Measurements from ENCODE around the gene SQOR. TPM values are rescaled to one million over a fixed set of nuclear protein-coding genes. Genes with fewer than 3 reads are reported as not detected.

The SQOR gene
- total and polyA plus RNA-seq, 3 donors from 2014 or later: 8.1 to 18.2 (median 9.1) TPM

DNA sequence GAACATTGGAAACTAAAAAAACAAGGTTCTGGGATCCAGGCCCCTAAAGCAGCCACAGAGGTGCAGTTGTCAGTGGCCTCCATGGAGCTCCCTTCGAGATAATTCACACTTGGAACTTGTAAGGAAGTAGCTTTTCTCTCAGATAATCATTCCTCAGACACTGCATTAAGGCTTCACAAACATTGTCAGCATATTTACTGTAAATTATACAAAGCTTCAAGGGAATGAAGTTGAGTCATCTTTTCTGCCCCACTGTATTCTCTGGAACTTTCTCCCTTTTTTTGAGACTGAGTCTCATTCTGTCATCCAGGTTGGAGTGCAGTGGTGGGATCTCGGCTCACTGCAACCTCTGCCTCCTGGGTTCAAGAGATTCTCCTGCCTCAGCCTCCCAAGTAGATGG lies 40.5 kb upstream of the SQOR start:
- DNase-seq: no peak
- H3K27me3 ChIP-seq: no peaks in the 10 kb centered on the region
- H3K4me1 ChIP-seq: peaks cover 5% of the 10 kb centered on the region
- TF ChIP-seq, protein P1, sequence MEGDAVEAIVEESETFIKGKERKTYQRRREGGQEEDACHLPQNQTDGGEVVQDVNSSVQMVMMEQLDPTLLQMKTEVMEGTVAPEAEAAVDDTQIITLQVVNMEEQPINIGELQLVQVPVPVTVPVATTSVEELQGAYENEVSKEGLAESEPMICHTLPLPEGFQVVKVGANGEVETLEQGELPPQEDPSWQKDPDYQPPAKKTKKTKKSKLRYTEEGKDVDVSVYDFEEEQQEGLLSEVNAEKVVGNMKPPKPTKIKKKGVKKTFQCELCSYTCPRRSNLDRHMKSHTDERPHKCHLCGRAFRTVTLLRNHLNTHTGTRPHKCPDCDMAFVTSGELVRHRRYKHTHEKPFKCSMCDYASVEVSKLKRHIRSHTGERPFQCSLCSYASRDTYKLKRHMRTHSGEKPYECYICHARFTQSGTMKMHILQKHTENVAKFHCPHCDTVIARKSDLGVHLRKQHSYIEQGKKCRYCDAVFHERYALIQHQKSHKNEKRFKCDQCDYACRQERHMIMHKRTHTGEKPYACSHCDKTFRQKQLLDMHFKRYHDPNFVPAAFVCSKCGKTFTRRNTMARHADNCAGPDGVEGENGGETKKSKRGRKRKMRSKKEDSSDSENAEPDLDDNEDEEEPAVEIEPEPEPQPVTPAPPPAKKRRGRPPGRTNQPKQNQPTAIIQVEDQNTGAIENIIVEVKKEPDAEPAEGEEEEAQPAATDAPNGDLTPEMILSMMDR (IDR thresholded peaks at IDR 0.05): no peak
- TF ChIP-seq POLR2A (IDR thresholded peaks at IDR 0.05): no peak
- intact Hi-C loops (cut with DNase I; ENCODE audit: low total_unique reads): no loop called here
- no peak overlapping the region for H3K27ac ChIP-seq
- no peaks in the 10 kb centered on the region for H3K9me3 ChIP-seq
- H3K36me3 ChIP-seq (ENCODE audit: low read depth, missing control alignments): no peaks in the 10 kb centered on the region
- H3K4me3 ChIP-seq: no peak overlapping the region
- WGBS, 2 donors: 78 to 86% methylated on average over 2 of the region's 2 CpGs

DNA sequence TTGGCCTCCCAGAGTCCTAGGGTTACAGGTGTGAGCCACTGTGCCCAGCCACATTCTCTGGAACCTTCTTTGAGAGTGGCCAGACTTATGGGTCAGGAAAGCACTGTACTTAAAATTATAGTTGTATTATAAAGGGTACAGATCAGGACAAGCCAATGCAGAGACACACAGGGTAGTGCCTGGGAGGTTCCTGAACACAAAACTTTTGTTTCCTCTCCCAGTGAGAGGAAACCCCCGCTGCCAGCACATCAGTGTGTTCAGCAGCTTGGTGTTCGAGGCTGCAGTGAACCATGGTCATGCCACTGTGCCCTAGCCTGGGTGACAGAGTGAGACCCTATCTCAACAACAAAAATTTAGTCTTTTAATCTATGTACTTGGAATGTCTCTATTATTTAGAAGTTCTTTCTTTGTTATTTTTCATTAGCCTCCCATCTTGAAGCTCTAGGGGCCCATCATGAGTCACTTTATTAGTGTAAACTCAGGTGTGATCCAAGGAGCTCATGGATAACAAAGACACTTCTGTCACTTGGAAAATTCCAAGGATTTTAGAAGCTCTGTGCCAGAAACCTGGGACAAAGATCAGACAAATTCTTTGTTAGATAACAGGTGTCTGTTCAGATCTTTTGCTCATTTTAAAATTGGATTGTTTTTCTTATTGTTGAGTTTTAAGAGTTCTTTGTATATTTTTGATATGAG lies 39.8 kb upstream of the SQOR start:
- H3K27ac ChIP-seq: no peak overlapping the region
- H3K4me3 ChIP-seq: no peak overlapping the region
- TF ChIP-seq POLR2A (IDR thresholded peaks at IDR 0.05): no peak
- TF ChIP-seq, protein P1 (IDR thresholded peaks at IDR 0.05): no peak
- intact Hi-C loops (cut with DNase I; ENCODE audit: low total_unique reads): no loop called here
- no peaks in the 10 kb centered on the region for H3K9me3 ChIP-seq
- no peaks in the 10 kb centered on the region for H3K36me3 ChIP-seq (ENCODE audit: low read depth, missing control alignments)
- WGBS, 2 donors: 96 to 97% methylated on average over 2 of the region's 2 CpGs
- no peak for DNase-seq
- peaks cover 3% of the 10 kb centered on the region for H3K4me1 ChIP-seq
- no peaks in the 10 kb centered on the region for H3K27me3 ChIP-seq

DNA sequence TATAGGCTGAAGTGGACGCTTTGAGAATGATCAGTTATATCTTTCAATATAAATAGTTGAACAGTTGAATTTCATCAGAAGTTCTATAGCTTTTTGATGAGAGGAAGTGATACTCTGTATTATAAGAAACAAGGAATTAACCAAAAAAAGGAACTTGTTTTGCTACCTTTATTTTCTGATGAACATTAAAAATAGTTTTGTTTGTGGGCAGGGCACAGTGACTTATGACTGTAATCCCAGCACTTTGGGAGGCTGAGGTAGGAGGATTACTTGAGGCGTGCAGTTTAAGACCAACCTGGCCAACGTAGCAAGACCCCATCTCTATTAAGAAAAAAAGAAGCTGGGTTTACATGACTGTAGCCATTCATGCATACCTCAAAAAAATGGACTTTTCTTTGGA lies 30.9 kb upstream of the SQOR start:
- intact Hi-C loops (cut with DNase I; ENCODE audit: low total_unique reads): no loop called here
- 81 to 87% methylated on average over 3 of the region's 3 CpGs for WGBS, 2 donors
- no peak for DNase-seq

DNA sequence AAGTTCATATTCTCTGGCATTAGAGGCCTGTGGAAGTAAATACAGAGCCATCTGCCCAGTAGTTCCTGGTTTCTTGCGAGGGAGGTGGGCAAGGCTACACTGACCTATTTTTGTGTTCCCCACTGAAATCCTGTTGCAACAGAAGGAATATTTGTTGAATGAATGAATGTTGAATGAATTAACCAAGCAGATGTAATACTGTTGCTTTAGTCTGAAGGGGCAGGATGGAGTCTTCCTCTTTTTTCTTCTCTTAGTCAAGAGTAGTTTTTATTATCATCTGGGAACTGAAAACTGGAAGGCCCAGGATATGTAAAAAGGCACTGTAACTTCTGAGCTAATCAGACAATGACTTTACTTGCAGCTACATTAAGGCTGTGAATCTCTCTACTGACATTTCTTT lies 30.5 kb upstream of the SQOR start:
- no peak for DNase-seq
- TF ChIP-seq, protein P1 (IDR thresholded peaks at IDR 0.05): no peak
- TF ChIP-seq POLR2A (IDR thresholded peaks at IDR 0.05): no peak
- H3K4me1 ChIP-seq: no peaks in the 10 kb centered on the region
- no peak overlapping the region for H3K4me3 ChIP-seq
- H3K9me3 ChIP-seq: no peaks in the 10 kb centered on the region
- WGBS, 2 donors: 42 to 57% methylated on average over 1 of the region's 1 CpG
- H3K27me3 ChIP-seq: no peaks in the 10 kb centered on the region
- no peak overlapping the region for H3K27ac ChIP-seq
- intact Hi-C loops (cut with DNase I; ENCODE audit: low total_unique reads): no loop called here
- no peaks in the 10 kb centered on the region for H3K36me3 ChIP-seq (ENCODE audit: low read depth, missing control alignments)

More for the DNA sequence above, 30.9 kb upstream of the SQOR start:
- no peaks in the 10 kb centered on the region for H3K4me1 ChIP-seq
- no peaks in the 10 kb centered on the region for H3K27me3 ChIP-seq
- no peaks in the 10 kb centered on the region for H3K36me3 ChIP-seq (ENCODE audit: low read depth, missing control alignments)
- no peak overlapping the region for H3K4me3 ChIP-seq
- H3K27ac ChIP-seq: no peak overlapping the region
- TF ChIP-seq POLR2A (IDR thresholded peaks at IDR 0.05): no peak
- TF ChIP-seq, protein P1 (IDR thresholded peaks at IDR 0.05): no peak
- no peaks in the 10 kb centered on the region for H3K9me3 ChIP-seq

DNA sequence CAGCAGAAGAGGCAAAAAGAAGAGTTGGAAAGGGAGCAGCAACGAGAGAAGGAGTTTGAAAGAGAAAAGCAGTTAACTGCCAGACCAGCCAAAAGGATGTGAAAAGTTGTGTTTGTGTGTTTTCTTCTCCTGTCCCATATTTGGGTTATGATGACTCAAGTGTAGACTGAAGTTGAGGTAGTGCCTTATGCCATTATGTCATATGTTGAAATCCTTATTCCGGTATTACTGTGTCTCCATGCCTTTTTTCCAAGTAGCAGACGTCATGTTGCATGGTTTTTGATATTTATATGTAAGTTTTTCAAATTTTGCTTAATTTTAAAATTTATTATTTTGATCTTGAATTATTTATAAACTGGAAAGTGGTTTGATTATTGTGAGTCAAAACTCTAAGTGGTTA lies 28.4 kb upstream of the SQOR start:
- H3K27ac ChIP-seq: no peak overlapping the region
- H3K9me3 ChIP-seq: no peaks in the 10 kb centered on the region
- no peaks in the 10 kb centered on the region for H3K36me3 ChIP-seq (ENCODE audit: low read depth, missing control alignments)
- H3K27me3 ChIP-seq: no peaks in the 10 kb centered on the region
- no peak overlapping the region for H3K4me3 ChIP-seq
- WGBS, 2 donors: 83 to 86% methylated on average over 3 of the region's 3 CpGs
- DNase-seq: no peak
- intact Hi-C loops (cut with DNase I; ENCODE audit: low total_unique reads): no loop called here
- H3K4me1 ChIP-seq: no peaks in the 10 kb centered on the region
- TF ChIP-seq POLR2A (IDR thresholded peaks at IDR 0.05): no peak
- TF ChIP-seq, protein P1 (IDR thresholded peaks at IDR 0.05): no peak

All from testis (tissue), 3 donors.